H1 (cell line): Measurements from ENCODE around the gene HOMER3.

Experiments used
- CTBP2 ChIP-seq: IDR thresholded peaks from 2 replicates; pipeline ENCODE4 v1.7.0; 2011; ENCODE audit warnings: borderline replicate concordance, mild to moderate bottlenecking, moderate library complexity, mixed read lengths, low read length; ENCODE audit not compliant: insufficient read depth, insufficient read length
- EP300 ChIP-seq, 2 experiments: IDR thresholded peaks; 1 replicate in 1 of 2; 2 replicates in 1 of 2; pipeline ENCODE4 v1.6.1; 2011 to 2012; ENCODE audit warnings: low read depth in 2 of 2, low read length in 2 of 2, mild to moderate bottlenecking in 2 of 2, borderline replicate concordance in 1 of 2, inconsistent platforms in 1 of 2, moderate library complexity in 1 of 2
- EZH2 ChIP-seq: fragments of 200-600 bp; sonication (generic); IDR thresholded peaks from 2 replicates; pipeline ENCODE4 v1.7.1; 2012; ENCODE audit warnings: low read depth, mild to moderate bottlenecking, moderate library complexity, low read length, inconsistent platforms; ENCODE audit not compliant: severe bottlenecking
- HDAC6 ChIP-seq: IDR thresholded peaks from one replicate; pipeline ENCODE4 v1.7.1; 2012; ENCODE audit warnings: low read depth, mild to moderate bottlenecking, inconsistent platforms, low read length, moderate library complexity
- JUND ChIP-seq: IDR thresholded peaks from 2 replicates; pipeline ENCODE4 v1.6.1; 2011; ENCODE audit warnings: mild to moderate bottlenecking, improper control_type of control experiment, low read length
- POLR2A ChIP-seq, 2 experiments: IDR thresholded peaks; 1 replicate in 1 of 2; 2 replicates in 1 of 2; pipeline ENCODE4 v1.6.1; 2011; ENCODE audit warnings: low read depth in 2 of 2, low read length in 2 of 2, mild to moderate bottlenecking in 2 of 2; ENCODE audit errors: control extremely low read depth in 1 of 2
- POLR2AphosphoS5 ChIP-seq: IDR thresholded peaks from 2 replicates; pipeline ENCODE4 v1.6.1; 2011; ENCODE audit warnings: low read depth, low read length
- RBBP5 ChIP-seq: IDR thresholded peaks from 2 replicates; pipeline ENCODE4 v1.7.1; 2012; ENCODE audit warnings: low read depth, mild to moderate bottlenecking, inconsistent platforms, low read length, moderate library complexity, borderline replicate concordance
- RFX5 ChIP-seq: IDR thresholded peaks from 2 replicates; pipeline ENCODE4 v1.6.1; 2011; ENCODE audit warnings: low read depth, low read length, improper control_type of control experiment, borderline replicate concordance
- SIN3A ChIP-seq, 2 experiments: IDR thresholded peaks in 1 of 2; conservative IDR thresholded peaks in 1 of 2; 2 replicates each; pipeline ENCODE4 v1.6.1; 2011 to 2012; ENCODE audit warnings: low read length in 2 of 2, improper control_type of control experiment in 1 of 2, low read depth in 1 of 2, mild to moderate bottlenecking in 1 of 2
- SP1 ChIP-seq: IDR thresholded peaks from 2 replicates; pipeline ENCODE4 v1.6.1; 2011; ENCODE audit warnings: low read depth, low read length
- TEAD4 ChIP-seq: IDR thresholded peaks from 2 replicates; pipeline ENCODE4 v1.6.1; 2012; ENCODE audit warnings: low read depth, low read length, inconsistent platforms, mixed read lengths
- TF ChIP-seq, protein P1 (sequence below), 3 experiments: IDR thresholded peaks; 1 replicate in 2 of 3; 2 replicates in 1 of 3; pipeline versions ENCODE4 v1.5.1 to v1.6.1; 2011; ENCODE audit warnings: low read length in 3 of 3, mild to moderate bottlenecking in 3 of 3, inconsistent platforms in 2 of 3, low read depth in 1 of 3, moderate library complexity in 1 of 3; ENCODE audit not compliant: insufficient read depth in 1 of 3; ENCODE audit errors: control extremely low read depth in 1 of 3
- TF ChIP-seq, protein P2 (sequence below): IDR thresholded peaks from 2 replicates; pipeline ENCODE4 v1.6.1; 2012; ENCODE audit warnings: inconsistent platforms

DNA sequence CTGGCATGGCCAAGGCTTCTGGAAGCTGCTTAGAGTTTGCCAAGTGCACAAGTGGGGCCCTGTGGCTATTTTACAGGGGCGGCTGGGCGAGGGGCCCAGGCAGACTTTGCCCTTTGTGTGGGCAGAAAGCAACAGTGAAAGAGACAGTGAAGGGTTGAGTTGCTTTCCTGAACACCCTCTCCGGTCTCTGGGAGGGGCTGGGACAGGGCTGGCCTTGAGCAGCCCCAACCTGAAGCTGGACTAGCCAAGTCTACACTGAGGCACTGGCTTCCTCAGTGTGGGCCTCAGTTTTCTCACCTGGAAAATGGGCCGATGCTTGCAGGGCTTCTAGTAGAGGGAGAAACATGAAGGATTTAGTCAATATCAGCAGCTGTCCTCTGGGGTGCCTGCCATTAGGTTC, 2.4 kb upstream of the HOMER3 start:
- no peak for TF ChIP-seq SP1
- TF ChIP-seq, protein P1, sequence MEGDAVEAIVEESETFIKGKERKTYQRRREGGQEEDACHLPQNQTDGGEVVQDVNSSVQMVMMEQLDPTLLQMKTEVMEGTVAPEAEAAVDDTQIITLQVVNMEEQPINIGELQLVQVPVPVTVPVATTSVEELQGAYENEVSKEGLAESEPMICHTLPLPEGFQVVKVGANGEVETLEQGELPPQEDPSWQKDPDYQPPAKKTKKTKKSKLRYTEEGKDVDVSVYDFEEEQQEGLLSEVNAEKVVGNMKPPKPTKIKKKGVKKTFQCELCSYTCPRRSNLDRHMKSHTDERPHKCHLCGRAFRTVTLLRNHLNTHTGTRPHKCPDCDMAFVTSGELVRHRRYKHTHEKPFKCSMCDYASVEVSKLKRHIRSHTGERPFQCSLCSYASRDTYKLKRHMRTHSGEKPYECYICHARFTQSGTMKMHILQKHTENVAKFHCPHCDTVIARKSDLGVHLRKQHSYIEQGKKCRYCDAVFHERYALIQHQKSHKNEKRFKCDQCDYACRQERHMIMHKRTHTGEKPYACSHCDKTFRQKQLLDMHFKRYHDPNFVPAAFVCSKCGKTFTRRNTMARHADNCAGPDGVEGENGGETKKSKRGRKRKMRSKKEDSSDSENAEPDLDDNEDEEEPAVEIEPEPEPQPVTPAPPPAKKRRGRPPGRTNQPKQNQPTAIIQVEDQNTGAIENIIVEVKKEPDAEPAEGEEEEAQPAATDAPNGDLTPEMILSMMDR (IDR thresholded peaks at IDR 0.05; ENCODE audit: control extremely low read depth in 1 of 3, insufficient read depth in 1 of 3, low read depth in 1 of 3, low read length in 3 of 3), result no peak
- no peak for TF ChIP-seq POLR2A (IDR thresholded peaks at IDR 0.05; ENCODE audit: control extremely low read depth in 1 of 2, low read depth in 2 of 2, low read length in 2 of 2)
- TF ChIP-seq SIN3A (conservative IDR thresholded peaks at IDR 0.05 in 1 of 2, IDR thresholded peaks at IDR 0.05 in 1 of 2; ENCODE audit: low read depth in 1 of 2, low read length in 2 of 2), result no peak
- no peak for TF ChIP-seq RFX5
- TF ChIP-seq HDAC6, result no peak
- no peak for TF ChIP-seq EZH2
- no peak for TF ChIP-seq CTBP2
- no peak for TF ChIP-seq POLR2AphosphoS5
- no peak for TF ChIP-seq EP300 (IDR thresholded peaks at IDR 0.05; ENCODE audit: borderline replicate concordance in 1 of 2, low read depth in 2 of 2, low read length in 2 of 2)
- no peak for TF ChIP-seq RBBP5
- TF ChIP-seq, protein P2, sequence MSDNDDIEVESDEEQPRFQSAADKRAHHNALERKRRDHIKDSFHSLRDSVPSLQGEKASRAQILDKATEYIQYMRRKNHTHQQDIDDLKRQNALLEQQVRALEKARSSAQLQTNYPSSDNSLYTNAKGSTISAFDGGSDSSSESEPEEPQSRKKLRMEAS, result no peak
- TF ChIP-seq TEAD4, result no peak
- no peak for TF ChIP-seq JUND
